Embryonic facial prominence (tissue), 1 donor: ENCODE measurements around the gene CCDC138.

Experiments
- DNase-seq: peaks from one replicate; pipeline ENCODE4 v3.0.0-alpha.2; 2016; ENCODE audit errors: extremely low spot score

CCDC138 gene

DNA sequence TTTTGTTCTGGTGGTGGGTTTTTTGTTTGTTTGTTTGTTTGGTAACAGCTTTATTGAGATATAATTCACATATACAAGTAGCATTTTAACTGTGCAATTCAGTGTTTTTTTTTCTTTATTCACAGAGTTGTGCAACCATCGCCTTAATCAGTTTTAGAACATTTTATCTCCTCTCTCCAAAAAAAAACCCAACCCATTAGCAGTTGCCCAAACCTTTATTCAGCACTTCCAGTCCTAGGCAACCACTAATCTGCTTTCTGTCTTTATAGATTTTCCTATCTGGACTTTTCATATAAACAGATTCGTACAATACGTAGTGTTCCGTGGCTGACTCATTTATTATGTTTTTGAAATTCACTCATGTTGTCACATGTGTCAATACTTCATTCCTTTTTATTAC, 38.7 kb downstream of the CCDC138 start:
- DNase-seq, result no peak

DNA sequence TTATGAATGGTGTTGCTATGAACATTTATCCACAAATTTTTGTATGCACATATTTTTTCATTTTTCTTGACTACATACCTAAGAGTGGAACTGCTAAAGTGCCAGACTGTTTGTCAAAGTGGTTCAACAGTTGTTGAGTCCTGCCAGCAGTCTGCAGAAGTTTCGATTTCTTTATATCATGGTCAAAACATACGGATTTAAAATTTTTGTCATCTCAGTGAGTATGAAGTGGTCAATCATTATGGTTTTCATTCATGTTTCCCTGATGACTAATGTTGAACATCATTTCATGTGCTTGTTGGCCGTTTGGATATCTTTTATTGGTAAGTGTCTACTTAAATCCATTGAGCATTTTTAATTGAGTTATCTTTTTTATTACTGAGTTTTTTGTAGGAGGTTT, 39.2 kb downstream of the CCDC138 start:
- DNase-seq, result no peak

DNA sequence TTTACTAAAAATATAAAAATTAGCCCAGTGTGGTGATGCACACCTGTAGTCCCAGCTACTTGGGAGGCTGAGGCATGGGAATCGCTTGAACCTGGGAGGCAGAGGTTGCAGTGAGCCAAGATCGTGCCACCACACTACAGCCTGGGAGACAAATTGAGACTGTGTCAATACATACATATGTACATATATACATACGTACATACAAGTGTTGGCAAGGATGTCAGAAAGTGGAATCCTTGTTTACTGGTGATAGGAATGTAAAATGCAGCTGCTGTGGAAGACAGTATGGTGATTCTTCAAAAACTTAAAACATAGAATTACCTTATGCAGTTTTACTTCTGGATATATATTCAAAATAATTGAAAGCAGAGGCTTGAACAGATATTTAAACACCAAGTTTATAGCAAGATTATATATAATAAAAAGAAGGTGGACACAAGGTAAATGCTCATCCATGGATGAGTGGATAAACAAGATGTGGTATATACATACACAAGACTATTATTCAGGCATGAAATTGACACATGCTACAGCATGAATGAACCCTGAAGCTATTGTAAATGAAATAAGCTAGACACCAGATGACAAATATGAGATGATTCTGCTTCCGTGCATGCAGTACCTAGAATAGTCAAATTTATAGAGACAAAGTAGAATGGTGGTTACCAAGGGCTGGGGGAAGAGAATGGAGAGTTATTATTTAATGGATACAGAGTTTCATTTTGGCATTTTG, 43.2 kb downstream of the CCDC138 start:
- DNase-seq, result no peak

DNA sequence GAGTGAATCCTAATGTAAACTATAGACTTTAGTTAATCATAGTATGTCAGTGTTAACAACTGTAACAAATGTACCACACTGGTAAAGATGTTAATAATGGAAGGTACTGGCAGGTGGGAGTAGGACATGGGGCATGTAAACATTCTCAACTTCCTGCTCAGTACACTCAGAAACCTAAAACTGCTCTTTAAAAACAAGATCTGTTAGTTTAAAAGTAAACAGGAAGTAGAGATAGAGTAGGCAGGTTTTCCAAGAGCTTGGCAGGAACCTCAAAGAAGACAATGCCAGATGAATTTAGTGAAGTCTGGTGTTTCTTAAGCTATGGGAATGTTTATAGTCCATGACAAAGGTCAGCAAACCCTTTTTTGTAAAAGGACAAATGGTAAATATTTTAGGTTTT, 46.6 kb downstream of the CCDC138 start:
- DNase-seq, result no peak

DNA sequence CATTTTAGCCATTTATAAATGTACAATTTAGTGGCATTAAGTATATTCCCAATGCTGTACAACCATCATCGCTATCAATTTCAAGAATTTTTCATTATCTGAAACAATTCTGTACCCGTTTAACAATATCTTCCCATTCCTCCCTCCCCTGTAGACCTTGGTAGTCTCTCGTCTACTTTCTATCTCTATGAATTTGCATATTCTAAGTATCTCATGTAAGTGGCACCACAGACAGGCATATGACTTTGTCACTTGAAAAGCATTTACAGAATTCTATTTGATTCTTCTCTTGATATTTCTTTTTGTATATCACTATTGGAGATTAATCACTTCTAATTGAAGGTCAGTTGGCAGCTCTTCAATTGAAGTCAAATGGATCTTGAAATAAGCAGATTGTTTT, 48.0 kb downstream of the CCDC138 start:
- no peak for DNase-seq

DNA sequence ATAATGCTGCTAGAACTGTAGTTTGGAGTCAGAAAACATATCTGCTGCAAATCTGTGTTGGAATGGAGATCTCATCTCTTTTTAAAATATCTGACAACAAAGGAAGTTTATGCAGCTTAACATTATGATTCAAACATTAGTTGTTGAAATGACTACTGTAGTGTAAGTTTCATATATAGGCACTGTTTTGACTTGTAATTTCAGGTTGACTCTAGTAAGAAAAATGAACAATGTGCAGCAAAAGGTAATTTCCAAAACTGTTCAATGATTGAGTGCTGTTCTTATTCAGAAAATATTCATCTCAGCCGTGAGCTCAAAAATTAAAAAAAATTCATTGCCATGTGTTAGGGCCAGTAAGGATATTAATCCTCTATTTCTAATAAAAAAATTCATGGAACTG, 48.5 kb downstream of the CCDC138 start:
- no peak for DNase-seq

DNA sequence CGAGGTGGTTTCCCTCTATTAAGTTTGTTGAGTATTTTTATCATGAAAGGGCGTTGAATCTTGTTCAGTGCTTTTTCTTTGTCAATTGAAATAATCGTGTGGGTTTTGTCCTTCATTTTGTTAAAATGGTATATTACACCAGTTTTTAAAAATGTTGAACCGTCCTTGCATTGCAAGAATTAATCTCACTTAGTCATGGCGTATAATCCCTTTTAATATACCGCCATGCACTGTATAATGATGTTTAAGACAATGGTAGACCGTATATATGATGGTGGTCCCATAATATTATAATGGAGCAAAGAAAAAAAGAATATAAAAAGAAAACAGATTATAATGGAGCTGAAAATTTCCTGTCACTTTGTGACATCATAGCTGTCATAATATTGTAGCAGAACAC, 50.6 kb downstream of the CCDC138 start:
- DNase-seq, result no peak

DNA sequence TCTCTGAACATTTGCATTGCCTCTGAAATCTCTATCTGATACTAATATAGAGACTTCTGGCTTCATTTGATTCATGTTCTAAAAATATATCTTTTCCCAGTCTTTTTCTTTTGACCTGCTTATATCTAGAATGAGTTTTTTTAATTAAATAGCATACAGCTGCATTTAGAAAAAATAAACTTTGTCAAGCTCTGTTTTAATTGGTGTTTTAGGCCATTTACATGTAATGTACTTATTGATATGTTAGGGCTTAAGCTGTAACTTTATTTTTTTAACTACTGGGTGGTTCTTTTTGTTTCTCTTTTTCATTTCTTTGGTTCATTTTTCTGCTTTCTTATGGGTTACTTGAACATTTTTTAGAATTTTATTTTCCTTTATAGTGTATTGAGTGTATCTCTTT, 54.9 kb downstream of the CCDC138 start:
- DNase-seq, result no peak

DNA sequence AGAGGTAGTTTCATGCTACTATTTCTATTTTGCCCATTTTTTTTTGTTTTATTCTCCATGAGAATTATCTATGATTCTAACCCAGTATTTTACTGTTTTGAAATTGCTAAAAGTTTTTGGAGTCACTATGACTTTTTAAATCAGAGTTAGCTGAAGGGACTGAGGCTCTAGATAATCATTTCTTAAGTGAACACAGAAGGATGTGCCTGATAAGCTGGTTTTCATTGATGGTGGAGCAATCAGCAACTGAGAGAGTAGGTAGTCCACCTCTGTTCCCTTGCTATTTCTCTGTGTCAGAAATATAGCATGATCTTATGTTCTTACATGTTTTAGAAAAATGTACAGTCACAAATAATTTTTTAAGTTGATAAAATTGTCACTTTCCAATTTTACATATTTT, 59.4 kb downstream of the CCDC138 start:
- no peak for DNase-seq

DNA sequence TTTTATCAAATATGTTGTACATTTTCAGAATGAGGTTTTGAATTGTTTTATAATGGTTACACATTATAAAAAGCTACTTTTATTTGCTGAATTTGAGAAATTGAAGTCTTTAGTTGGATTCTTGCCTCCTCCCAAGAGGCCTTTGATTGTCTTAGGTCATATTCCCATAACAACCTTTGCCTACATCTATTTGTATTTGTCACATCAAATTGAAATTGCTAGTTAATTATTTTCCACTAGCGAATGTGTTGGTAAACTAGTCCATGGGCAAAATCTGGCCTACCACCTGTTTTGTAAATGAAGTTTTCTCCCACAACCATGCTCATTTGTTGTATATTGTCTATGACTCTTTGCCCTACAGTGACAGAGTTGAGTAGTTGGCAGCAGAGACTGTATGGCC, 60.4 kb downstream of the CCDC138 start:
- DNase-seq, result no peak

DNA sequence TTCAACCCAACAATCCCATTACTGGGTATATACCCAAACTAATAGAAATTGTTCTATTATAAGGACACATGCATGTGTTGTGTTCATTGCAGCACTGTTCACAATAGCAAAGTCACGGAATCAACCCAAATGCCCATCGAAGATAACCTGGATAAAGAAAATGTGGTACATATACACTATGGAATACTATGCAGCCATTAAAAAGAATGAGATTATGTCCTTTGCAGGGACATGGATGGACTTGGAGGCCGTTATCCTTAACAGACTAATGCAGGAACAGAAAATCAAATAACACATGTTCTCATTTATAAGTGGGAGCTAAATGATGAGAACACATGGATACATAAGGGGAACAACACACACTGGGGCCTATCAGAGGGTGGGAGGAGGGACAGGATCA, 65.8 kb downstream of the CCDC138 start:
- DNase-seq, result no peak

DNA sequence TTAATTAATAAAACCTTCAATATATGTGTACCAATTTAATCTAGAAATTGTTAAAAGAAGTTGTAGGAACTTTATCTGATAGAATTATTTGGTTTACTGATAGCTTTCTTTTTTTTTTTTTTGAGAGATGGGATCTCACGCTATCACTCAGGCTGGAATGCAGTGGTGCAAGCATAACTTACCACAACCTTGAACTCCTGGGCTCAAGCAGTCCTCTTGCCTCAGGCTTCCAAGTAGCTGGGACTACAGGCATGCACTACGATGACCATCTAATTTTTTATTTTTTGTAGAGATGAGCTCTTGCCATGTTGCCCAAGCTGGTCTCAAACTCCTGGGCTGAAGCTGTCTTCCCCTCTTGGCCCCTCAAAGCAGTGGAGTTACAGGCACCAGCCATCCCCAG, 66.8 kb downstream of the CCDC138 start:
- no peak for DNase-seq

DNA sequence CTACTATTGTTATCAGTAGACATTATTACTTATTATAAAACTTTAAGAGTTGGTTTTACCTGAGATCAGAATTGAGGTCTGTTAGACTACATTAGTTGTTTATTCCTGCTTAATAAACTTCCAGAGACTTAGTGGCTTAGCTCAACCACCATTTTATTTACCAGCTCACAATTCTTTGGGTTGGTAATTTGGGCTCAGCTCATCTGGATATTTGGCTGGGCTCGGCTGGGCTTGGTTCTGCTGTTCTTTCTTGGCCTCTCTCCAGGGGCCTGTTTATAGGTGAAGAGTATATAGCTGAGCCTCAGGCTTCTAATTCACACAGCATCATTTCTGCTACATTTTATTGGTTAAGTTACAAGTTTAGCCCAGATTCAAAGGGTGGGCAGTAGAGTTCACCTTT, 67.9 kb downstream of the CCDC138 start:
- DNase-seq, result no peak

DNA sequence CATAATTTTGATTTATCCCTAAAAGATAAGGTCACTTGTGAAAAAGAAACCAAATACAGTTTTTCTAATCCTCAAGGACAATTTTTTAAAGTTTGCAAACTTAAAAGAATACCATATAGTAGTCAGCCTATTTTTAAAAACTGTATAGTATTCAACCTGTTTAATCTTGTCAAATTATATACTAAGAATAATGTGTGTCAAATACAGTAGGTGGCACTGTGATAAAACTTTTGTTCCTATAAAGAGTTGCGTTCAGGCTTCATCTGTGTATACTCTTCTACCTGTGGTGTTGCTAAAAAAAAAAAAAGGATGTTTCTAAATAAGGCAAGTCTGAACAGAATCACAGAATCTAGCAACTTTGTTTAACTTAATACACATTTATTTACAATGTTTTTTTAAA, 68.6 kb downstream of the CCDC138 start:
- peak; percentile 15 for DNase-seq

DNA sequence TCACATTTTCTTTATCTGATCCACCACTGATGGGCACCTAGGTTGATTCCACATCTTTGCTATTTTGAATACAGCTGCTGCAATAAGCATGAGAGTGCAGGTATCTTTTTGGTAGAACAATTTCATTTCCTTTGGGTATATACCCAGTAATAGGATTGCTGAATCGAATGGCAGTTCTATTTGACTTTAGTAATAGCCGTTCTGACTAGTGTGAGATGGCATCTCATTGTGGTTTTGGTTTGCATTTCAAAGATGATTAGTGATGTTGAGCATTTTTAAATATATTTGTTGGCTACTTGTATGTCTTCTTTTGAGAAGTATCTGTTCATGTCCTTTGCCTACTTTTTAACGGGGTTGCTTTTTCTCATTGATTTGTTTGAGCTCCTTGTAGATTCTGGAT, 72.3 kb downstream of the CCDC138 start:
- no peak for DNase-seq

DNA sequence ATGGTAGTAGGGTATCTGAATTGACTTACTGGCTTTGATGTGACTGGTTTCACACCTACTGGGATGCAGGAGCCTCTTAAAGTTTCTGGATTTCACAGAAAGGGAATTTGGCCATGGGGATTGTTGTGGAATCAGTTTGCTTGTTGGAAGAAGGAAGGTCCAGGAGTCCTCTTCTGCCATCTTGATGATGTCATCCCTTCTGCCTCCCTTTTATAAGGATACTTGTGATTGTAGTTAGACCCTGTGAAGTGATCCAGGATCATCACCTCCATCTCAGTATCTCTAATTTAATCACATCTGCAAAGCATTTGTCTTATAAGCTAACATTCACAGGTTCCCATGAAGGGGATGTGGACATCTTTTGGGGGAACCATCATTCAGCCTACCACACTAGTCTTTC, 79.5 kb downstream of the CCDC138 start:
- DNase-seq, result no peak

DNA sequence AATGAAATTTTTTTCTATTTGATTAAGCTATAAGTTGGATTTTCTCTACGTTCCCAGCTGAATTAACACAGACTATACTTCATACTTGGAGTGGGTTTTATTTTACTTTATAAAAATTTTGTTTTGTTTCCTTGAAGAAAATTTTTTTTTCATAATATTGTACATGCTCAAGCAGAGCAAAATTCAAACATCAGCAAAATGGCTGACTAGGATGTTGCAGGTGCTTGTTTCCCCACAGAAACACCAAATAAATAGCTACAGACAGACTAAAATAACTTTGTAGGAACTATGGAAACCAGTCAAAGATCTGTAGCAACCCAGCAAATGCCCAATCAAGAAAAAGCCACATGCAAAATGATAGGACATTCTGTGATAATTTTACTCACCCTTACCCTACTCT, 82.3 kb downstream of the CCDC138 start:
- no peak for DNase-seq

DNA sequence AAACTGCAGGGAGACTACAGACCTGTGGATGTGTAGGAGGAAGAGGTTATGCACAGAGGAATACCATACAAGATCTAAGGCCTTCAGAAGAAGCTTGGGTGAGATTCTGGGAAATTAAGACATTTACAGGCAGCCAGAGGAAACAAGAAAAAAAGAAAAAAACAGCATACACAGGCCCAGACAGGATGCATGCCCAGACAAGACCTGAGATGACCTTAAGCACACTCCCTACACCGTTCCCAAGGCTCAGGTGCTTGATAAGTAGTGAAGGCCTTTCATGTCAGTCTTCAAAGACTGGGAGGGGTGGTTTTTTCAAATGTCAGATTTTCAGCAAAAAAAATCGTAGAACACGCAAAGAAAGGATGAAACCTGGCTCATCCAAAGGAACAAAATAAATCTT, 83.0 kb downstream of the CCDC138 start:
- no peak for DNase-seq

DNA sequence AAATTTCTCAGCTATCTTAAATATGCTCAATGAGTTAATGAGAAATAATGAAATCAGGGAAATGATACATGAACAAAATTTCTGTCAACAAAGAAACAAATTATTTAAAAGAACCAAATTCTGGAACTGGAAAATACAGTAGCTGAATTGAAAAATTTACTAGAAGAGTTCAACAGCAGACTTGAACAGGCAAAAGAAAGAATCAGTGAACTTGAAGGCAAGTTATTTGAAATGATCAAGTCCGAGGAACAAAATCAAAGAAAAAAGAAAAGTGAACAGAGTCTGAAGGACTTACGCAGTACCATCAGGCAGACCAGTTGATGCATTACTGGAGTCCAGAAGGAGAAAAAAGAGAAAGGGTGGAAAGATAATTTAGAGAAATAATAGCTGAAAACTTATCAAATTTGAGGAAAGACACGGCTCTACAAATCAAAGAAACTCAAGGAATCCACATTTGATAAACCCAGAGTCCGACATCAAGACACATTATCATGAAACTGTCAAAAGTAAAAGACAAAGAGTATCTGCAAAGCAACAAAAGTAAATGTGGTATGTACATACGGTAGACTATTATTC, 83.6 kb downstream of the CCDC138 start:
- no peak for DNase-seq

DNA sequence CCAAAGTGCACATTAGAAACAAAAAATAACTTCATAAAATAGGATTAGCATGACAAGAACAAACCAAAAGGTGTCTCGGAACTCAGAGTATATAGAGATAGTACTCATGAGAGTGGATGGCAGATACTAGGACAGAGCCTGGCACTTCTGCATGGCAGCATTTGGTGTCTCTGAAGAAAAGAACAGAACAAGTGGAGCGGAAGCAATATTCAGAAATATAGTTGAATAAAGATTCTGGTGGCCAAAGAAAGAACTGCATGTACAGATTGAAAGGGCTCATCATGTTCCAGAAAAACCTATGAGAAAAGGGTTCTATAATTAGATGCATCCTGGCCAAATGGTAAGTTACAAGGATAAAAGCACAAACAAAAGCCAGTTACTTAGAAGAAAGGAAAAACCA, 90.9 kb downstream of the CCDC138 start:
- DNase-seq, result no peak

DNA sequence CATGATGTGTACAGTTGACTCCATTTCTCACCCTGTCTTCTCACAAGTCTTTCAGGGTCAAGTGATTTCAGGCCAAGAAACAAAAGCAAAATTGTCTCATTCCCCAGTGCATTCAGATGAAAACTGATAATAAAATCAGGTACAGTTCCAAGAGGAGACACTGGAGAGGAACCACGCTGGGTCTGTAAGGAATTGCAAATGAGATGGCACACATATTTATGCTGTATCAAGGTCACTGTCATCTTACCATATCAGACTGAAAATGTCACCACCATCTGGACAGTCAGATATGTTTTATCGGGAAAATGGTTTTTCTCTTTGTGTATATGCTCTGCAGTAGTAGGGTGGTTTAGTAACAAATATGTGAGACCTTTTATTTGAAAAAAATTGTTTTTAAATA, 91.7 kb downstream of the CCDC138 start:
- no peak for DNase-seq

DNA sequence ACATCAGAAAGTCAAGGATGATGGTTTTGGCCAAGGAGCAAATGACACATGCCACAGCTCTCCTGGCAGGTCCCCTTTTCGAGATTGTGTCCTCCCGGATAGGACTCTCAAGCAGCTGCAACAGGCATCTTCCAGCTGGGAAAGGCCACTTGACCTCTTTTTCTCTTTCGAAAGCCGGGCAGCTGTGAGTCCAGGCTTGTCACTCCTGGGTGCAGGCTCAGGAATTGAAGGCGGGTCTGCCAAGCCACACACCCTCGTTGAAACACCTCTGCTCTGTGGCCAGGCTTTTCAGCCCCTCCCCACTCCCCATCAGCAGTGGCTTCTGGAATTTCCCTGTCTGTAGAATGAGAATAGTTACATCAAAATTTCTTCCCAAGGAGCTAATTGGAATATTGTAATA, 98.0 kb downstream of the CCDC138 start:
- DNase-seq, result no peak

DNA sequence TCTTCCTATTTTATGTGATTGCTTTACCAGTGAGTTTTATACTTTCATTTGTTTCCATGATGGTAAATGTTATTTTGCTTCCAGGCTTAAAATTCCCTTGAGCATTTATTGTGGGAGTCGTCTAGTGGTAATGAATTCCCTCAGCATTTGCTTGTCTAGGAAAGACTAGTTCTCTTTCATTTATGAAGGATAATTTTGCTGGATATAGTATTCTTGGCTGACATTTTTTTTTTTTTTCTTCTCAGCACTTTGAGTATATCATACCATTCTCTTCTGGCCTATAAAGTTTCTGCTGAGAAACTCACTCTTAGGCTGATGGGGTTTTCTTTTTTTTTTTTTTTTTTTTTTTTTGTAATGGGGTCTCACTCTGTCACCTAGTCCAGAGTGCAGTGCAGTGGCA, 103.3 kb downstream of the CCDC138 start:
- no peak for DNase-seq

DNA sequence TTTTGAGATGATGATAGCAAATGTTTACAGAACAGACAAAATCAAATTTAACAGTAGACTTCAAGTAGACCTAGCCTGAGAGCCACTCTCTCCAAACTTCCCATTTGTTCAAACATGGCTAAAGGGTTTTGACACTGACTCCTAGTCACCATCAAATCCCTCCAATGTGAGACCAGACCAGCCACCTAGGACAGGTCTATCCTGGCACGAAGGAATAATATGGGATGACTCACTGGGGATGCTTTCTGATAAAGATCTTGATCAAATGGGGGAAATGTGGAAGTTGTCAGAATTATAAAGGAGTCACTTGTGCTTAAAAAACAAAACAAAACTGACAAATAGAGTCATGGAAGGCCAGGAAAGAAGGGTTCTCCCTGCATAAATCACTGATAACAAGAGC, 106.7 kb downstream of the CCDC138 start:
- DNase-seq, result no peak
